Stimulated activated CD4-positive, alpha-beta T cell treated with anti-CD3 and anti-CD28 coated beads, Interleukin-2, amount 100 ng/mL, for 24 hours (primary cell): ENCODE data around the gene CIBAR2.

Source experiments
- DNase-seq, 2 donors: peaks; one replicate each; pipeline ENCODE4 v3.0.0-alpha.2; 2020

CIBAR2 gene

GRCh38 chr16:85079785-85080570, 32.3 kb downstream of the CIBAR2 start:
- DNase-seq: no peak

GRCh38 chr16:85078952-85079351, 33.3 kb downstream of the CIBAR2 start:
- no peak for DNase-seq

- DNase-seq: no peak
Observed at GRCh38 chr16:85078226-85078625, 34.0 kb downstream of the CIBAR2 start.

GRCh38 chr16:85077576-85078125, 34.6 kb downstream of the CIBAR2 start:
- DNase-seq: no peak

DNA sequence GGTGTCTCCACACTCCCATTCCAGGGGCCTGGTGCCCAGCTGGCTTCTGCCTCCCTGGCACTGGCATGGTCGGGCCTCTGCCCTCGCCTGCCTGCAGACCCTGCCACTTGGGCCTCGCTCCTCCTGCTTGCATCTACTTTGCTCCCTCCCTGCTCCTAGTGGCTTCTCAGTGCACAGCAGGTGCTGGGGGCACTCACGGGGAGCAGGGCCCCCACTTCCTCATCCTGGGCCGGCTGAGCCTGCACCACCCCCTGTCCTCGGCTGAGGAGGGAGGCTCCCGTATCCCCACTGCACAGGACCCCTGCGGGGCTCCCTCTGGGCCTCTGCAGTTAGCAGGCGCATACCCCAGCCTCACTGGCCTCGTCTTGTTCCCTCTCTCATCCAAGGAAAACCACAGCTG, 35.2 kb downstream of the CIBAR2 start:
- DNase-seq: no peak

- DNase-seq: no peak
Observed at GRCh38 chr16:85075236-85075924, 36.9 kb downstream of the CIBAR2 start.

GRCh38 chr16:85074225-85074914, 37.9 kb downstream of the CIBAR2 start:
- DNase-seq: no peak

DNA sequence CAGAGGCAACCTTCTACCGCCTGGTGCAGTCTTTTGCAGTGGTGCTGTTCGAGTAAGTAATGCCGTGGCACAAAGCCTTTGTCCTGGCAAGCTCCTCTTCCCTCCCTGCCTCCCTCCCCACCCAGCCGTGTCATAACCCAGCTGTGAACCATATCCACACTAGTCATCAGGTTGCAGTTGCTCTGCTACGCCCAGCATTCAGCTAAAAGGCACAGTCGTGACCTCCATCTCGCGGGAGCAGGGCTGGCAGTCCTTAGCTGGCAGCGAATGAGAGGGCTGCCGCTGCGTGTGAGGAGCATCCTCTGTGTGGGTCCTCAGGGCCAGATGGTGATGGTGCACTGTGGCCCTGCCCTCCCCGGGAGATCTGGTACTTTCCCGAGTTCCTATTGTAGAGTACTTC, 39.3 kb downstream of the CIBAR2 start:
- DNase-seq: no peak

GRCh38 chr16:85072076-85072860, 40.0 kb downstream of the CIBAR2 start:
- DNase-seq: no peak

DNA sequence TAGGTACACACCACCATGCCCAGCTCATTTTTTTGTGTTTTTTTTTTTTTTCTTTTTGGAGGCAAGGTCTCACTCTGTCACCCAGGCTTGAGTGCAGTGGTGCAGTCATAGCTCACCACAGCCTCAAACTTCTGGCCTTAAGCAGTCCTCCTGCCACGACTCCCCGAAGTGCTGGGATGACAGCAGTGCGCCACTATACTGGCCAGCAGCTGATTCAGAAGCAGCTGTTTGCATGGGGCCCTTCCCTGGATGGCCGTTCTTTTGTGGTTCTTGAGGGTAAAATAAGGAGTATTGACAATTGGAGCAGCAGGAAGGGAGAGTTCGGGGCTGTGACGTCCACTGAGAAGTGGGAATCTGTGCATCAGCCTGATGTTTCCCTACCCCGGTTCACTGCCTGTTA, 43.1 kb downstream of the CIBAR2 start:
- no peak for DNase-seq

- DNase-seq: no peak
Observed at GRCh38 chr16:85068746-85069145, 43.5 kb downstream of the CIBAR2 start.

DNA sequence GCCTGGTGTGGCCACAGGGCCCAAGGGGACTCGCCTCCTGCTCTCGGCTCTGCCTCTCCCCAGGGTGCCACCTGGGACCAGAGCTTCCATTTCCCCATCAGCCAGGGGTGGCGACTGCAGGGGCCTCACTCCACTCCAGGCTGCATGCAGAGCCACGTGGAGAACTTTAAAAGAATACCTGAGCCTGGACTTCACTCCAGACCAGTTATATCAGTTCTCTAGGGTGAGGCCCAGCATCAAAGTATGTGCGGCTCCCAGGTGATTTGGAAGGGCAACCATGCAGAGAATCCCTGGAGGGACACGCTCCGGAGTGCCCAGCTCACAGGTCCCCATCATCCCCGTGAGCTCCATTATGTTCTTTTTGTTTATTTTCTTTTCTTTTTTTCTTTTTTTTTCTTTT, 44.8 kb downstream of the CIBAR2 start:
- DNase-seq: no peak

GRCh38 chr16:85067024-85067423, 45.2 kb downstream of the CIBAR2 start:
- no peak for DNase-seq

GRCh38 chr16:85066346-85066885, 45.9 kb downstream of the CIBAR2 start:
- DNase-seq: no peak

GRCh38 chr16:85065099-85065498, 47.2 kb downstream of the CIBAR2 start:
- no peak for DNase-seq

- DNase-seq: no peak
Observed at GRCh38 chr16:85064186-85064585, 48.1 kb downstream of the CIBAR2 start.

DNA sequence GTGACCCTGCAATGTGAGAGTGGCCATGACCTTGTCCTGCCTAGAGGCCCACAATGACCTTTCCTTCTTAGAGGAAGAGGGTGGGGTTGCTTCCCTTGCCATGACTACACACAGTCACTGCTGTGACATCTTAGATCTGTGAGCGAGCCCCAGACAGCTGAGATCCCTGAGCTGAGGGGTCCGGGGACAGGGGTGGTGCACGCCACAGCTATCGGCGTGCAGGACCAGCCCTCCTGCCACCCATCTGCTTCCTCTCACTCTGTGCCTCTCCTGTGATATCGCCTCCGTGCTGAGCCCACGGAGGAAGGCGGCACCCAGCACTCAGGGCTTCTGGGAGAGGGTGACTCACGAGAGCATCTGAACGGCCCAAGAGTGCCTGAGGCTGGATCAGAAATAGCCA, 49.4 kb downstream of the CIBAR2 start:
- DNase-seq: no peak

- no peak for DNase-seq
Observed at GRCh38 chr16:85062323-85062722, 49.9 kb downstream of the CIBAR2 start.

DNA sequence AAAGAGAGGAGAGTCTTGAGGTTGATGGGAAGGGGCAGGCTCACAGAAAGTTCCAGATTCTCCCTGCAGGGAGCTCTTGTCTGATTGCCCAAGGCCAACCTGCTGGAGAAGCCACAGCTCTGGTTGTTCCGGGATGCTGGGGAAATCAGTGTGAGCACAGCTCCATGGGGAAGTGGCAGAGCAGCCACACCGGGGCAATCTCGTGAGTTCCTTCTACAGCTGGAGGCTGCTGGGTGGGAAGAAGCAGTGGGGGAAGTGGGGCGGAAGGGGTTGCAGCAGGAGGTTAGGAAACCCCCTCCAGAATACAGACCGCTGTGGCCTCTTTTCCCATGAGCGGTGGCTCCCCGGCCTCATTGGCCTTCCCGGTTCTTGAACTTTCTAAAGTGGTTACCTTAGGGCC, 50.7 kb downstream of the CIBAR2 start:
- DNase-seq: no peak

DNA sequence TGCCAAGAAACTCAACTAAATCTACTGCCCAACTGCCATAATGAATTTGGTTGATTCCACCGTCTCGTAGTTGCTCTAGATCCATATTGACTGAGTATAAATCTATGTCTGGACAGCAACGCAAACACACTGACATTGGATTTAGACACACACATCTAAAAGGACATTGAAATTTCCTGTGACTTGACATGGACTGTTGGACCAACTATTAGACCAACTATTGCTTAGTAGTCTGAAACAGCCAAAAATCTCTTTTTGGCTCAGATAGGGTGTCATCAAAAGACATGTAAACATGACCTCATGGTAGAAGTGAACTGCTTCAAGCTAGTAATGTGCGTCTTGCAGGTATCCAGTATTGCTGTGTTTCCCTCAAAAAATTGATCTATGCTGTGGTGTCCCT, 53.4 kb downstream of the CIBAR2 start:
- no peak for DNase-seq

DNA sequence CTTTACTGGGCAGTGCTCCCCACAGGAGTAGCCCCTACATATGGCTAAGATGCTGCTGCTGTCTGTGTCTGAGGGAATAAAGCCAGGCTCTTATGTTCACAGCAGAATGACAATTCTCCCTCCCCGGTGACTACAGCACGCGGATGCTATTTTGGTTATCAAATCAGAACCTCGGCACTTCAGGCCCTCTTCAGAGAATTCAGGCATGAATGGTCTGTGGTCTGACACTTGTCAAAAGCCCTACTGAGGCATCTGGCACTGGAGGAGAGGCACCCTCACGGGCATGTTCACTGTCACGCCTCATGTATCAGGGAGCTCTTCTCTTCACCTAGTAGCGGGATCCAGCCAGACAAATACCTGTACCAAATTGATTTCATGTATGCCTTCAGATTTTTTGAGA, 54.3 kb downstream of the CIBAR2 start:
- DNase-seq: no peak

- DNase-seq: no peak
Observed at GRCh38 chr16:85057212-85057889, 54.9 kb downstream of the CIBAR2 start.
